WTC11 (cell line): Measurements from ENCODE around the gene PTGR2. TPM values are rescaled to one million over a fixed set of nuclear protein-coding genes. Genes with fewer than 3 reads are reported as not detected.

Experiments
- ATAC-seq: fragments of 200-7000 bp; cut with Tn5 transposase; 2 replicates; pipeline ENCODE4 v1.10.0; 2021; ENCODE audit warnings: mild to moderate bottlenecking, moderate library complexity
- CTCF ChIA-PET: fragments of 300-600 bp; sonication (Branson Sonifier 250); formaldehyde crosslinking; loops from one replicate; lab custom pipeline; 2021; ENCODE audit warnings: antibody characterized with exemption; lab: Charles Lee
- POLR2A ChIA-PET: fragments of 350-600 bp; sonication (Branson Sonifier 250); formaldehyde crosslinking; loops from one replicate; lab custom pipeline; 2021; ENCODE audit warnings: antibody characterized with exemption; lab: Charles Lee
- DNase-seq: peaks from one replicate; pipeline ENCODE4 v3.0.0; 2021; ENCODE audit warnings: low spot score
- H3K27ac Mint-ChIP-seq: 2 replicates; pipeline ENCODE4 v1.8.0; 2021; ENCODE audit warnings: mixed read lengths
- H3K27me3 Mint-ChIP-seq: 2 replicates; pipeline ENCODE4 v1.8.0; 2021; ENCODE audit warnings: low read depth, mild to moderate bottlenecking, moderate library complexity, mixed read lengths
- H3K36me3 Mint-ChIP-seq: 2 replicates; pipeline ENCODE4 v1.8.0; 2021; ENCODE audit warnings: mixed read lengths
- H3K4me1 Mint-ChIP-seq: 2 replicates; pipeline ENCODE4 v1.8.0; 2022; ENCODE audit warnings: mixed read lengths
- H3K4me3 Mint-ChIP-seq: 2 replicates; pipeline ENCODE4 v1.8.0; 2021; ENCODE audit warnings: mild to moderate bottlenecking, moderate library complexity, mixed read lengths
- H3K9me3 Mint-ChIP-seq: 2 replicates; pipeline ENCODE4 v1.8.0; 2021; ENCODE audit warnings: mixed read lengths
- ATF1 ChIP-seq: sonication (generic); formaldehyde crosslinking; IDR thresholded peaks from 2 replicates; pipeline ENCODE4 v1.8.1; 2023; ENCODE audit warnings: mild to moderate bottlenecking, moderate library complexity, missing genetic modification reagents
- ATF3 ChIP-seq: sonication (generic); formaldehyde crosslinking; conservative IDR thresholded peaks from 2 replicates; pipeline ENCODE4 v1.8.1; 2022; ENCODE audit warnings: mild to moderate bottlenecking, missing genetic modification reagents
- CBFB ChIP-seq: sonication (generic); formaldehyde crosslinking; IDR thresholded peaks from 2 replicates; pipeline ENCODE4 v1.8.1; 2022; ENCODE audit warnings: mild to moderate bottlenecking, low read depth, missing genetic modification reagents
- CREB1 ChIP-seq: sonication (generic); formaldehyde crosslinking; IDR thresholded peaks from 2 replicates; pipeline ENCODE4 v1.8.0; 2023; ENCODE audit warnings: mild to moderate bottlenecking, missing genetic modification reagents
- E2F1 ChIP-seq: sonication (generic); formaldehyde crosslinking; IDR thresholded peaks from 2 replicates; pipeline ENCODE4 v1.8.0; 2022; ENCODE audit warnings: mild to moderate bottlenecking, missing genetic modification reagents
- EMX1 ChIP-seq: fragments of 250-450 bp; sonication (Bioruptor Pico); IDR thresholded peaks from 2 replicates; pipeline ENCODE4 v1.8.0; 2021; ENCODE audit warnings: mild to moderate bottlenecking
- ERG ChIP-seq: fragments of 250-450 bp; sonication (Bioruptor Pico); IDR thresholded peaks from 2 replicates; pipeline ENCODE4 v1.8.0; 2021; ENCODE audit warnings: mild to moderate bottlenecking
- ESRRA ChIP-seq: sonication (generic); formaldehyde crosslinking; IDR thresholded peaks from 2 replicates; pipeline ENCODE4 v1.8.1; 2022; ENCODE audit warnings: mild to moderate bottlenecking, missing genetic modification reagents, borderline replicate concordance
- FOXP1 ChIP-seq: sonication (generic); formaldehyde crosslinking; IDR thresholded peaks from 2 replicates; pipeline ENCODE4 v1.8.0; 2022; ENCODE audit warnings: missing genetic modification reagents, mild to moderate bottlenecking, moderate library complexity, borderline replicate concordance
- JAZF1 ChIP-seq: fragments of 250-450 bp; sonication (Bioruptor Pico); IDR thresholded peaks from 2 replicates; pipeline ENCODE4 v1.9.0; 2021; ENCODE audit warnings: moderate library complexity, mild to moderate bottlenecking, inconsistent platforms
- MLX ChIP-seq: sonication (generic); formaldehyde crosslinking; IDR thresholded peaks from 2 replicates; pipeline ENCODE4 v1.8.1; 2023; ENCODE audit warnings: mild to moderate bottlenecking, missing genetic modification reagents, moderate library complexity
- OVOL2 ChIP-seq: fragments of 250-450 bp; sonication (Bioruptor Pico); IDR thresholded peaks from 2 replicates; pipeline ENCODE4 v1.9.0; 2021; ENCODE audit warnings: mild to moderate bottlenecking, borderline replicate concordance
- RELA ChIP-seq: sonication (generic); formaldehyde crosslinking; IDR thresholded peaks from 2 replicates; pipeline ENCODE4 v1.8.1; 2022; ENCODE audit warnings: missing genetic modification reagents, mild to moderate bottlenecking, borderline replicate concordance
- RORB ChIP-seq: fragments of 250-450 bp; sonication (Bioruptor Pico); IDR thresholded peaks from 2 replicates; pipeline ENCODE4 v1.9.0; 2021; ENCODE audit warnings: mild to moderate bottlenecking
- STAT6 ChIP-seq: sonication (generic); formaldehyde crosslinking; conservative IDR thresholded peaks from 2 replicates; pipeline ENCODE4 v1.8.1; 2023; ENCODE audit warnings: mild to moderate bottlenecking, low read depth, missing genetic modification reagents, moderate library complexity
- TEAD1 ChIP-seq: sonication (generic); formaldehyde crosslinking; IDR thresholded peaks from 2 replicates; pipeline ENCODE4 v1.8.0; 2022; ENCODE audit warnings: mild to moderate bottlenecking, missing genetic modification reagents
- USF1 ChIP-seq: sonication (generic); formaldehyde crosslinking; IDR thresholded peaks from 2 replicates; pipeline ENCODE4 v1.8.0; 2022; ENCODE audit warnings: mild to moderate bottlenecking, missing genetic modification reagents
- ZNF138 ChIP-seq: sonication (generic); formaldehyde crosslinking; conservative IDR thresholded peaks from 2 replicates; pipeline ENCODE4 v1.8.1; 2022; ENCODE audit warnings: mild to moderate bottlenecking, moderate library complexity, missing genetic modification reagents
- ZNF263 ChIP-seq: sonication (generic); formaldehyde crosslinking; IDR thresholded peaks from 2 replicates; pipeline ENCODE4 v1.8.1; 2022; ENCODE audit warnings: low read depth, mild to moderate bottlenecking, moderate library complexity, missing genetic modification reagents
- ZNF281 ChIP-seq: sonication (generic); formaldehyde crosslinking; IDR thresholded peaks from 2 replicates; pipeline ENCODE4 v1.8.0; 2023; ENCODE audit warnings: mild to moderate bottlenecking, missing genetic modification reagents
- ZNF396 ChIP-seq: fragments of 250-450 bp; sonication (Bioruptor Pico); IDR thresholded peaks from 2 replicates; pipeline ENCODE4 v1.8.0; 2021; ENCODE audit warnings: mild to moderate bottlenecking, moderate library complexity, borderline replicate concordance
- ZNF416 ChIP-seq: fragments of 250-450 bp; sonication (Bioruptor Pico); IDR thresholded peaks from 2 replicates; pipeline ENCODE4 v1.9.0; 2021; ENCODE audit warnings: mild to moderate bottlenecking, inconsistent platforms
- ZNF425 ChIP-seq: fragments of 250-450 bp; sonication (Bioruptor Pico); conservative IDR thresholded peaks from 2 replicates; pipeline ENCODE4 v1.9.0; 2021; ENCODE audit warnings: mild to moderate bottlenecking
- ZNF671 ChIP-seq: fragments of 250-450 bp; sonication (Bioruptor Pico); IDR thresholded peaks from 2 replicates; pipeline ENCODE4 v1.8.0; 2021; ENCODE audit warnings: mild to moderate bottlenecking
- total RNA-seq: library from RNA; stranded (reverse); gene quantifications from 3 replicates; pipeline ENCODE4 v1.2.3, GENCODE V29; 2021

PTGR2 gene
- total RNA-seq, 1 experiment from 2014 or later: 20.7 TPM

GRCh38 chr14:73824127-73824526 lies 27.5 kb upstream of the PTGR2 start:
- Mint-ChIP-seq H3K27ac (no peak overlapping the region), H3K36me3 (no peaks in the 10 kb centered on the region), H3K27me3 (no peaks in the 10 kb centered on the region), H3K4me3 (no peak overlapping the region), H3K9me3 (no peaks in the 10 kb centered on the region), H3K4me1 (no peaks in the 10 kb centered on the region)
- CTCF ChIA-PET: interaction anchor here (0.7 to 4.8 kb wide), 3 partner anchors 14 to 96 kb away, joined by 3 to 41 read pairs (median 9); no protein-coding TSS in a partner anchor
- ATAC-seq (no peak), DNase-seq (no peak)
- TF ChIP-seq CBFB (CRISPR knock-in tag) (no peak), ZNF671 (CRISPR knock-in tag) (no peak), OVOL2 (no peak), ZNF416 (no peak), E2F1 (CRISPR knock-in tag) (no peak)
- POLR2A ChIA-PET: interaction anchor here (0.7 kb wide), 1 partner anchor 66 kb away, joined by 6 read pairs; no protein-coding TSS in a partner anchor

GRCh38 chr14:73824536-73824935 lies 27.1 kb upstream of the PTGR2 start:
- Mint-ChIP-seq H3K27me3 (no peaks in the 10 kb centered on the region), H3K27ac (no peak overlapping the region), H3K9me3 (no peaks in the 10 kb centered on the region), H3K36me3 (no peaks in the 10 kb centered on the region), H3K4me3 (no peak overlapping the region)
- ChIA-PET CTCF (interaction anchor here (2.6 to 4.8 kb wide), 3 partner anchors 65 to 96 kb away, joined by 9 to 41 read pairs (median 12); a partner anchor contains a TSS), POLR2A (interaction anchor here (0.7 kb wide), 1 partner anchor 66 kb away, joined by 6 read pairs; no protein-coding TSS in a partner anchor)
- no peak for ATAC-seq
- no peak for DNase-seq
- TF ChIP-seq RORB (CRISPR knock-in tag): no peak
- TF ChIP-seq ZNF281: no peak
- no peak for TF ChIP-seq ERG
- no peak for TF ChIP-seq ZNF425 (CRISPR knock-in tag)
- no peak for TF ChIP-seq ZNF396 (CRISPR knock-in tag)
- TF ChIP-seq ZNF263: no peak
- no peak for TF ChIP-seq TEAD1
- no peak for TF ChIP-seq JAZF1 (CRISPR knock-in tag)
- TF ChIP-seq ATF1 (CRISPR knock-in tag): no peak
- no peak for TF ChIP-seq ZNF138 (CRISPR knock-in tag)
- no peak for TF ChIP-seq FOXP1
- TF ChIP-seq STAT6 (CRISPR knock-in tag): no peak
- no peak for TF ChIP-seq MLX (CRISPR knock-in tag)
- no peak for TF ChIP-seq USF1 (CRISPR knock-in tag)
- no peak for TF ChIP-seq ESRRA (CRISPR knock-in tag)
- TF ChIP-seq EMX1: no peak
- no peak for TF ChIP-seq ATF3 (CRISPR knock-in tag)
- no peak for TF ChIP-seq RELA
- no peak for TF ChIP-seq CREB1 (CRISPR knock-in tag)
- TF ChIP-seq, all 79 proteins: peak for 0
- H3K4me1 Mint-ChIP-seq: no peaks in the 10 kb centered on the region
